ENCODE measurements around the gene DPRX. TPM values are rescaled to one million over a fixed set of nuclear protein-coding genes. Genes with fewer than 3 reads are reported as not detected.
A peak's percentile ranks its signal among the peaks of the same experiment; 100 is the strongest.

Gene DPRX
- total and polyA plus RNA-seq, 2 of the 13 experiments (the other 11 are each of a cell fraction or from before 2014, with no cell fraction given) = not detected

DNA sequence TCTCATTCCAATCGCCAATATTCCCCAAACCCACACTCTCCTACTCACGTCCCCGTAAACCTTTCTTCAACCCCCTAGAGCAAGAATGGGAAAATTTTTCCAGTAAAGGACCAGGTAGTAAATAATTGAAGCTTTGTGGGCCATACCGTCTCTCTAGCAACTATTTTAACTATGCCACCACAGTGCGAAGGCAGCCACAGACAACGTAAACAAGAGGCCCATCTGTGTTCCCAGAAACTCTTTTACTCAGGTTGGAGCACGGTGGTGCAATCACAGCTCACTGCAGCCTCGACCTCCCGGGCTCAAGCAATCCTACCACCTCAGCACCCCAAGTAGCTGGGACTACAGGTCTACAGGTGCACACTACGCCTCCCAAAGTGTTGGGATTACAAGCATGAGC is 3.0 kb downstream of the DPRX start (continued):
- 0 out of 4 replicates have a peak, but pooled peaks of 1 of the 2 experiments have one; percentile 11 for TF ChIP-seq EP300 (IDR thresholded peaks at IDR 0.05; ENCODE audit: low read depth in 2 of 2, low read length in 2 of 2)
- TF ChIP-seq EP300 (CRISPR knock-in tag; IDR thresholded peaks at IDR 0.05; ENCODE audit: borderline replicate concordance) = no peak
- no peak for TF ChIP-seq NRL (CRISPR knock-in tag; IDR thresholded peaks at IDR 0.05; ENCODE audit: borderline replicate concordance)
- TF ChIP-seq ZNF350 (CRISPR knock-in tag; IDR thresholded peaks at IDR 0.05; ENCODE audit: borderline replicate concordance, low read depth) = no peak
- TF ChIP-seq GLI4 (CRISPR knock-in tag; IDR thresholded peaks at IDR 0.05; ENCODE audit: borderline replicate concordance) = no peak
- TF ChIP-seq RXRB (CRISPR knock-in tag; IDR thresholded peaks at IDR 0.05; ENCODE audit: borderline replicate concordance) = no peak
- no peak for TF ChIP-seq ZNF674 (CRISPR knock-in tag; IDR thresholded peaks at IDR 0.05; ENCODE audit: low read depth)
- TF ChIP-seq KDM2A (CRISPR knock-in tag; IDR thresholded peaks at IDR 0.05; ENCODE audit: borderline replicate concordance, low read depth) = no peak
- TF ChIP-seq, protein P1, sequence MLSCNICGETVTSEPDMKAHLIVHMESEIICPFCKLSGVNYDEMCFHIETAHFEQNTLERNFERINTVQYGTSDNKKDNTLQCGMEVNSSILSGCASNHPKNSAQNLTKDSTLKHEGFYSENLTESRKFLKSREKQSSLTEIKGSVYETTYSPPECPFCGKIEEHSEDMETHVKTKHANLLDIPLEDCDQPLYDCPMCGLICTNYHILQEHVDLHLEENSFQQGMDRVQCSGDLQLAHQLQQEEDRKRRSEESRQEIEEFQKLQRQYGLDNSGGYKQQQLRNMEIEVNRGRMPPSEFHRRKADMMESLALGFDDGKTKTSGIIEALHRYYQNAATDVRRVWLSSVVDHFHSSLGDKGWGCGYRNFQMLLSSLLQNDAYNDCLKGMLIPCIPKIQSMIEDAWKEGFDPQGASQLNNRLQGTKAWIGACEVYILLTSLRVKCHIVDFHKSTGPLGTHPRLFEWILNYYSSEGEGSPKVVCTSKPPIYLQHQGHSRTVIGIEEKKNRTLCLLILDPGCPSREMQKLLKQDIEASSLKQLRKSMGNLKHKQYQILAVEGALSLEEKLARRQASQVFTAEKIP (CRISPR knock-in tag; IDR thresholded peaks at IDR 0.05; ENCODE audit: borderline replicate concordance) = no peak
- TF ChIP-seq, protein P2, sequence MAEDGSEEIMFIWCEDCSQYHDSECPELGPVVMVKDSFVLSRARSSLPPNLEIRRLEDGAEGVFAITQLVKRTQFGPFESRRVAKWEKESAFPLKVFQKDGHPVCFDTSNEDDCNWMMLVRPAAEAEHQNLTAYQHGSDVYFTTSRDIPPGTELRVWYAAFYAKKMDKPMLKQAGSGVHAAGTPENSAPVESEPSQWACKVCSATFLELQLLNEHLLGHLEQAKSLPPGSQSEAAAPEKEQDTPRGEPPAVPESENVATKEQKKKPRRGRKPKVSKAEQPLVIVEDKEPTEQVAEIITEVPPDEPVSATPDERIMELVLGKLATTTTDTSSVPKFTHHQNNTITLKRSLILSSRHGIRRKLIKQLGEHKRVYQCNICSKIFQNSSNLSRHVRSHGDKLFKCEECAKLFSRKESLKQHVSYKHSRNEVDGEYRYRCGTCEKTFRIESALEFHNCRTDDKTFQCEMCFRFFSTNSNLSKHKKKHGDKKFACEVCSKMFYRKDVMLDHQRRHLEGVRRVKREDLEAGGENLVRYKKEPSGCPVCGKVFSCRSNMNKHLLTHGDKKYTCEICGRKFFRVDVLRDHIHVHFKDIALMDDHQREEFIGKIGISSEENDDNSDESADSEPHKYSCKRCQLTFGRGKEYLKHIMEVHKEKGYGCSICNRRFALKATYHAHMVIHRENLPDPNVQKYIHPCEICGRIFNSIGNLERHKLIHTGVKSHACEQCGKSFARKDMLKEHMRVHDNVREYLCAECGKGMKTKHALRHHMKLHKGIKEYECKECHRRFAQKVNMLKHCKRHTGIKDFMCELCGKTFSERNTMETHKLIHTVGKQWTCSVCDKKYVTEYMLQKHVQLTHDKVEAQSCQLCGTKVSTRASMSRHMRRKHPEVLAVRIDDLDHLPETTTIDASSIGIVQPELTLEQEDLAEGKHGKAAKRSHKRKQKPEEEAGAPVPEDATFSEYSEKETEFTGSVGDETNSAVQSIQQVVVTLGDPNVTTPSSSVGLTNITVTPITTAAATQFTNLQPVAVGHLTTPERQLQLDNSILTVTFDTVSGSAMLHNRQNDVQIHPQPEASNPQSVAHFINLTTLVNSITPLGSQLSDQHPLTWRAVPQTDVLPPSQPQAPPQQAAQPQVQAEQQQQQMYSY (CRISPR knock-in tag; IDR thresholded peaks at IDR 0.05) = no peak
- 0 out of 2 replicates have a peak, but pooled peaks have one; percentile 28 for TF ChIP-seq ZNF614 (CRISPR knock-in tag; IDR thresholded peaks at IDR 0.05; ENCODE audit: borderline replicate concordance)
- no peak for TF ChIP-seq ZNF205 (CRISPR knock-in tag; IDR thresholded peaks at IDR 0.05)
- TF ChIP-seq ZNF510 (CRISPR knock-in tag; IDR thresholded peaks at IDR 0.05; ENCODE audit: low read depth) = no peak
- no peak for TF ChIP-seq GABPA (IDR thresholded peaks at IDR 0.05; ENCODE audit: low read depth, low read length)
- TF ChIP-seq GABPA (CRISPR knock-in tag; IDR thresholded peaks at IDR 0.05; ENCODE audit: low read depth) = no peak
- no peak for TF ChIP-seq ZNF556 (CRISPR knock-in tag; IDR thresholded peaks at IDR 0.05; ENCODE audit: borderline replicate concordance)
- no peak for TF ChIP-seq IKZF1 (IDR thresholded peaks at IDR 0.05)
- no peak for TF ChIP-seq ZC3H13 (CRISPR knock-in tag; IDR thresholded peaks at IDR 0.05)
- no peak for TF ChIP-seq ZNF629 (CRISPR knock-in tag; conservative IDR thresholded peaks at IDR 0.05)
- TF ChIP-seq FOXO1 (CRISPR knock-in tag; IDR thresholded peaks at IDR 0.05) = peak; percentile 49; the same call in 1 of the 2 replicates
- TF ChIP-seq, protein P3, sequence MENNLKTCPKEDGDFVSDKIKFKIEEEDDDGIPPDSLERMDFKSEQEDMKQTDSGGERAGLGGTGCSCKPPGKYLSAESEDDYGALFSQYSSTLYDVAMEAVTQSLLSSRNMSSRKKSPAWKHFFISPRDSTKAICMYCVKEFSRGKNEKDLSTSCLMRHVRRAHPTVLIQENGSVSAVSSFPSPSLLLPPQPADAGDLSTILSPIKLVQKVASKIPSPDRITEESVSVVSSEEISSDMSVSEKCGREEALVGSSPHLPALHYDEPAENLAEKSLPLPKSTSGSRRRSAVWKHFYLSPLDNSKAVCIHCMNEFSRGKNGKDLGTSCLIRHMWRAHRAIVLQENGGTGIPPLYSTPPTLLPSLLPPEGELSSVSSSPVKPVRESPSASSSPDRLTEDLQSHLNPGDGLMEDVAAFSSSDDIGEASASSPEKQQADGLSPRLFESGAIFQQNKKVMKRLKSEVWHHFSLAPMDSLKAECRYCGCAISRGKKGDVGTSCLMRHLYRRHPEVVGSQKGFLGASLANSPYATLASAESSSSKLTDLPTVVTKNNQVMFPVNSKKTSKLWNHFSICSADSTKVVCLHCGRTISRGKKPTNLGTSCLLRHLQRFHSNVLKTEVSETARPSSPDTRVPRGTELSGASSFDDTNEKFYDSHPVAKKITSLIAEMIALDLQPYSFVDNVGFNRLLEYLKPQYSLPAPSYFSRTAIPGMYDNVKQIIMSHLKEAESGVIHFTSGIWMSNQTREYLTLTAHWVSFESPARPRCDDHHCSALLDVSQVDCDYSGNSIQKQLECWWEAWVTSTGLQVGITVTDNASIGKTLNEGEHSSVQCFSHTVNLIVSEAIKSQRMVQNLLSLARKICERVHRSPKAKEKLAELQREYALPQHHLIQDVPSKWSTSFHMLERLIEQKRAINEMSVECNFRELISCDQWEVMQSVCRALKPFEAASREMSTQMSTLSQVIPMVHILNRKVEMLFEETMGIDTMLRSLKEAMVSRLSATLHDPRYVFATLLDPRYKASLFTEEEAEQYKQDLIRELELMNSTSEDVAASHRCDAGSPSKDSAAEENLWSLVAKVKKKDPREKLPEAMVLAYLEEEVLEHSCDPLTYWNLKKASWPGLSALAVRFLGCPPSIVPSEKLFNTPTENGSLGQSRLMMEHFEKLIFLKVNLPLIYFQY (CRISPR knock-in tag; IDR thresholded peaks at IDR 0.05; ENCODE audit: borderline replicate concordance) = no peak
- TF ChIP-seq TBX2 (CRISPR knock-in tag; IDR thresholded peaks at IDR 0.05; ENCODE audit: borderline replicate concordance) = peak; percentile 32; the same call in 1 of the 2 replicates
- peak; percentile 9 for TF ChIP-seq TEAD3 (CRISPR knock-in tag; optimal IDR thresholded peaks at IDR 0.05; ENCODE audit: borderline replicate concordance)
